HepG2 (cell line): ENCODE results near the gene SMURF2. TPM values are rescaled to one million over a fixed set of nuclear protein-coding genes. Genes with fewer than 3 reads are reported as not detected.
A peak's percentile ranks its signal among the peaks of the same experiment; 100 is the strongest.

Experiments
- BRD4 ChIP-seq: sonication (generic); formaldehyde crosslinking; IDR thresholded peaks from 2 replicates; pipeline ENCODE4 v1.4.0; 2020; ENCODE audit warnings: missing genetic modification reagents
- CREB3 ChIP-seq: sonication (generic); formaldehyde crosslinking; IDR thresholded peaks from 2 replicates; pipeline ENCODE4 v1.5.0; 2020; ENCODE audit warnings: missing genetic modification reagents
- ETV6 ChIP-seq: sonication (generic); formaldehyde crosslinking; conservative IDR thresholded peaks from 2 replicates; pipeline ENCODE4 v1.4.0; 2020; ENCODE audit warnings: missing genetic modification reagents
- HMGXB3 ChIP-seq: sonication (generic); formaldehyde crosslinking; IDR thresholded peaks from 2 replicates; pipeline ENCODE4 v1.4.0; 2020; ENCODE audit warnings: missing genetic modification reagents, borderline replicate concordance
- POLR2A ChIP-seq, 2 experiments: IDR thresholded peaks; 2 replicates each; pipeline ENCODE4 v1.6.1; 2011; ENCODE audit warnings: low read depth in 2 of 2, low read length in 2 of 2, mild to moderate bottlenecking in 1 of 2, moderate library complexity in 1 of 2; ENCODE audit not compliant: insufficient read depth in 1 of 2
- POLR2AphosphoS5 ChIP-seq: IDR thresholded peaks from 2 replicates; pipeline ENCODE4 v1.6.1; 2012; ENCODE audit warnings: low read depth, low read length
- RELA ChIP-seq: sonication (generic); formaldehyde crosslinking; IDR thresholded peaks from 2 replicates; pipeline ENCODE4 v1.4.0; 2020; ENCODE audit warnings: missing genetic modification reagents
- ZNF124 ChIP-seq: sonication (generic); formaldehyde crosslinking; IDR thresholded peaks from 2 replicates; pipeline ENCODE4 v1.4.0; 2020; ENCODE audit warnings: missing genetic modification reagents
- polyA plus RNA-seq, 8 experiments: library from polyadenylated mRNA; depleted of rRNA in 3 of 8; stranded (reverse) in 7 of 8; unstranded in 1 of 8; fragments of >200 nt; fragmentation: Illumina TruSeq in 4 of 8; extraction: Trizol in 4 of 8; gene quantifications; 2 replicates each; pipeline versions ENCODE4 v1.2.1 to v1.2.3, GENCODE V29; 2011 to 2016; ENCODE audit warnings: low read depth in 4 of 8, missing spikeins in 1 of 8, mixed read lengths in 1 of 8; ENCODE audit not compliant: insufficient read depth in 1 of 8
- total RNA-seq, 5 experiments: library from RNA; depleted of rRNA; stranded (reverse); fragments of >200 nt; fragmentation: Illumina TruSeq; extraction: Trizol; gene quantifications; 2 replicates each; pipeline ENCODE4 v1.2.3, GENCODE V29; 2016; ENCODE audit warnings: low read depth in 1 of 5
- TF ChIP-seq, protein P1 (sequence below): sonication (generic); formaldehyde crosslinking; IDR thresholded peaks from 2 replicates; pipeline ENCODE4 v1.4.0; 2020; ENCODE audit warnings: missing genetic modification reagents
- TF ChIP-seq, protein P2 (sequence below): sonication (generic); formaldehyde crosslinking; IDR thresholded peaks from 2 replicates; pipeline ENCODE4 v1.8.0; 2022; ENCODE audit warnings: mild to moderate bottlenecking, missing genetic modification reagents; ENCODE audit not compliant: insufficient replicate concordance
- TF ChIP-seq, protein P3 (sequence below): sonication (generic); formaldehyde crosslinking; IDR thresholded peaks from 2 replicates; pipeline ENCODE4 v1.9.0; 2022; ENCODE audit warnings: missing genetic modification reagents, mild to moderate bottlenecking, borderline replicate concordance

SMURF2 gene
- total and polyA plus RNA-seq, 2 of the 13 experiments (the other 11 are each of a cell fraction or from before 2014, with no cell fraction given) = 14.9 to 24.3 TPM

- TF ChIP-seq, protein P1, sequence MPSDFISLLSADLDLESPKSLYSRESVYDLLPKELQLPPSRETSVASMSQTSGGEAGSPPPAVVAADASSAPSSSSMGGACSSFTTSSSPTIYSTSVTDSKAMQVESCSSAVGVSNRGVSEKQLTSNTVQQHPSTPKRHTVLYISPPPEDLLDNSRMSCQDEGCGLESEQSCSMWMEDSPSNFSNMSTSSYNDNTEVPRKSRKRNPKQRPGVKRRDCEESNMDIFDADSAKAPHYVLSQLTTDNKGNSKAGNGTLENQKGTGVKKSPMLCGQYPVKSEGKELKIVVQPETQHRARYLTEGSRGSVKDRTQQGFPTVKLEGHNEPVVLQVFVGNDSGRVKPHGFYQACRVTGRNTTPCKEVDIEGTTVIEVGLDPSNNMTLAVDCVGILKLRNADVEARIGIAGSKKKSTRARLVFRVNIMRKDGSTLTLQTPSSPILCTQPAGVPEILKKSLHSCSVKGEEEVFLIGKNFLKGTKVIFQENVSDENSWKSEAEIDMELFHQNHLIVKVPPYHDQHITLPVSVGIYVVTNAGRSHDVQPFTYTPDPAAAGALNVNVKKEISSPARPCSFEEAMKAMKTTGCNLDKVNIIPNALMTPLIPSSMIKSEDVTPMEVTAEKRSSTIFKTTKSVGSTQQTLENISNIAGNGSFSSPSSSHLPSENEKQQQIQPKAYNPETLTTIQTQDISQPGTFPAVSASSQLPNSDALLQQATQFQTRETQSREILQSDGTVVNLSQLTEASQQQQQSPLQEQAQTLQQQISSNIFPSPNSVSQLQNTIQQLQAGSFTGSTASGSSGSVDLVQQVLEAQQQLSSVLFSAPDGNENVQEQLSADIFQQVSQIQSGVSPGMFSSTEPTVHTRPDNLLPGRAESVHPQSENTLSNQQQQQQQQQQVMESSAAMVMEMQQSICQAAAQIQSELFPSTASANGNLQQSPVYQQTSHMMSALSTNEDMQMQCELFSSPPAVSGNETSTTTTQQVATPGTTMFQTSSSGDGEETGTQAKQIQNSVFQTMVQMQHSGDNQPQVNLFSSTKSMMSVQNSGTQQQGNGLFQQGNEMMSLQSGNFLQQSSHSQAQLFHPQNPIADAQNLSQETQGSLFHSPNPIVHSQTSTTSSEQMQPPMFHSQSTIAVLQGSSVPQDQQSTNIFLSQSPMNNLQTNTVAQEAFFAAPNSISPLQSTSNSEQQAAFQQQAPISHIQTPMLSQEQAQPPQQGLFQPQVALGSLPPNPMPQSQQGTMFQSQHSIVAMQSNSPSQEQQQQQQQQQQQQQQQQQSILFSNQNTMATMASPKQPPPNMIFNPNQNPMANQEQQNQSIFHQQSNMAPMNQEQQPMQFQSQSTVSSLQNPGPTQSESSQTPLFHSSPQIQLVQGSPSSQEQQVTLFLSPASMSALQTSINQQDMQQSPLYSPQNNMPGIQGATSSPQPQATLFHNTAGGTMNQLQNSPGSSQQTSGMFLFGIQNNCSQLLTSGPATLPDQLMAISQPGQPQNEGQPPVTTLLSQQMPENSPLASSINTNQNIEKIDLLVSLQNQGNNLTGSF (CRISPR knock-in tag) = 0 out of 2 replicates have a peak, but pooled peaks have one; percentile 26
- TF ChIP-seq BRD4 (CRISPR knock-in tag) = peak; percentile 49; the same call in 1 of the 2 replicates
- TF ChIP-seq HMGXB3 (CRISPR knock-in tag) = no peak; the same call in 1 of the 2 replicates
- TF ChIP-seq, protein P2, sequence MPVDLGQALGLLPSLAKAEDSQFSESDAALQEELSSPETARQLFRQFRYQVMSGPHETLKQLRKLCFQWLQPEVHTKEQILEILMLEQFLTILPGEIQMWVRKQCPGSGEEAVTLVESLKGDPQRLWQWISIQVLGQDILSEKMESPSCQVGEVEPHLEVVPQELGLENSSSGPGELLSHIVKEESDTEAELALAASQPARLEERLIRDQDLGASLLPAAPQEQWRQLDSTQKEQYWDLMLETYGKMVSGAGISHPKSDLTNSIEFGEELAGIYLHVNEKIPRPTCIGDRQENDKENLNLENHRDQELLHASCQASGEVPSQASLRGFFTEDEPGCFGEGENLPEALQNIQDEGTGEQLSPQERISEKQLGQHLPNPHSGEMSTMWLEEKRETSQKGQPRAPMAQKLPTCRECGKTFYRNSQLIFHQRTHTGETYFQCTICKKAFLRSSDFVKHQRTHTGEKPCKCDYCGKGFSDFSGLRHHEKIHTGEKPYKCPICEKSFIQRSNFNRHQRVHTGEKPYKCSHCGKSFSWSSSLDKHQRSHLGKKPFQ (CRISPR knock-in tag) = peak; percentile 56
- TF ChIP-seq, protein P3, sequence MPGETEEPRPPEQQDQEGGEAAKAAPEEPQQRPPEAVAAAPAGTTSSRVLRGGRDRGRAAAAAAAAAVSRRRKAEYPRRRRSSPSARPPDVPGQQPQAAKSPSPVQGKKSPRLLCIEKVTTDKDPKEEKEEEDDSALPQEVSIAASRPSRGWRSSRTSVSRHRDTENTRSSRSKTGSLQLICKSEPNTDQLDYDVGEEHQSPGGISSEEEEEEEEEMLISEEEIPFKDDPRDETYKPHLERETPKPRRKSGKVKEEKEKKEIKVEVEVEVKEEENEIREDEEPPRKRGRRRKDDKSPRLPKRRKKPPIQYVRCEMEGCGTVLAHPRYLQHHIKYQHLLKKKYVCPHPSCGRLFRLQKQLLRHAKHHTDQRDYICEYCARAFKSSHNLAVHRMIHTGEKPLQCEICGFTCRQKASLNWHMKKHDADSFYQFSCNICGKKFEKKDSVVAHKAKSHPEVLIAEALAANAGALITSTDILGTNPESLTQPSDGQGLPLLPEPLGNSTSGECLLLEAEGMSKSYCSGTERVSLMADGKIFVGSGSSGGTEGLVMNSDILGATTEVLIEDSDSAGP (CRISPR knock-in tag) = peak; percentile 62; the same call in 1 of the 2 replicates
- no peak for TF ChIP-seq CREB3 (CRISPR knock-in tag)
- no peak for TF ChIP-seq RELA (CRISPR knock-in tag)
- no peak for TF ChIP-seq ZNF124 (CRISPR knock-in tag)
- peak; percentile 82 to 91 for TF ChIP-seq POLR2A (IDR thresholded peaks at IDR 0.05; ENCODE audit: insufficient read depth in 1 of 2, low read depth in 2 of 2, low read length in 2 of 2)
- TF ChIP-seq POLR2AphosphoS5 = peak; percentile 82
- TF ChIP-seq ETV6 (CRISPR knock-in tag) = no peak
These were observed at the start of gene SMURF2 (continued) for GRCh38 chr17:64661976-64662773.
